GM12892 (cell line): Measurements from ENCODE around the gene PREX1.

Experiments
- POLR2A ChIP-seq: IDR thresholded peaks from 2 replicates; pipeline ENCODE4 v1.6.1; 2011; ENCODE audit warnings: low read depth, low read length, control low read depth
- POLR2AphosphoS5 ChIP-seq: IDR thresholded peaks from 2 replicates; pipeline ENCODE4 v1.6.1; 2011; ENCODE audit warnings: low read depth, low read length, control low read depth
- TAF1 ChIP-seq: IDR thresholded peaks from 2 replicates; pipeline ENCODE4 v1.6.1; 2011; ENCODE audit warnings: low read depth, mild to moderate bottlenecking, control low read depth, low read length, borderline replicate concordance

DNA sequence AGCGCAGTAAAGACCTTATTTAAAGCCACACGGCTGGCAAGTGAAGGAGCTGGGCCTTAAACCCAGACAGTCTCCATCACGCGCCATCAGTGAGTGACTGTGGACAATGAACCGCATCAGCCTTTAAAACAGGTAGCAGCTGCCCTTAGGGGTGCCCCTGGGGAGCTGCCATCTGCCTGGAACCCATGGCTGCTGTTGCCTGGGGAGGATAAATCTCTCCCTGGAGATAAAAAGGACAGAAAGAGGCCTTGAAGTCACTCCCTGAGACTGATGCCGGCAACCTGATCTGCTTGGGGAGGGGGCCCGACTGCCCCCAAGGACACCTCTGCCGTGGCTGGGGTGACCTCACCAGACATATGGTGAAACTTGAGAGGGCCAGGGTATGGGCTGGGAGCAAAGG lies 73.5 kb downstream of the PREX1 start:
- TF ChIP-seq TAF1 (no peak), POLR2A (no peak), POLR2AphosphoS5 (no peak)
